22Rv1 (cell line): ENCODE data around the gene GABBR2.

ENCODE experiments used
- ZFX ChIP-seq: fragments of 450-650 bp; IDR thresholded peaks from 2 replicates; pipeline ENCODE4 v1.6.1; 2017; ENCODE audit warnings: antibody characterized with exemption, borderline replicate concordance
- TF ChIP-seq, protein P1 (sequence below): fragments of 450-650 bp; IDR thresholded peaks from 2 replicates; pipeline ENCODE4 v1.5.1; 2017; ENCODE audit warnings: mild to moderate bottlenecking

DNA sequence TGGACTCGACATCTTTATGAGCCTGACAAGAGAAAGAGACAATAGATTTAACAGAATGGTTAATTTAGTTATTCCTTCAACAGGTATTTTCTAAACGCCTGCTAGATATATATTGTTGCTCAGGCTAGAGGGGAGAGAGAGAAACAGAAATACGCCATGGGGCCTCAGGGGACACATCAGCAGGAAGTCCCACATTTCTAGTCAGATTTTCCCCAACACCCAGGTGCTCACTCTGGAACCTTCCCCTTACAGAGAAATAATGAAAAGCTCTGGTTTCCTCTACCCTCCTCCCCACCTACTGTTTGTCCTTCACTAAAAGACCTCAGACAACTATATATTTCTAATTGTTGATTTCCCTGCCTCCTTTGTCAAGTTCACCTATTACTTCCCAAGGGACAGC, 323.0 kb downstream of the GABBR2 start:
- TF ChIP-seq, protein P1, sequence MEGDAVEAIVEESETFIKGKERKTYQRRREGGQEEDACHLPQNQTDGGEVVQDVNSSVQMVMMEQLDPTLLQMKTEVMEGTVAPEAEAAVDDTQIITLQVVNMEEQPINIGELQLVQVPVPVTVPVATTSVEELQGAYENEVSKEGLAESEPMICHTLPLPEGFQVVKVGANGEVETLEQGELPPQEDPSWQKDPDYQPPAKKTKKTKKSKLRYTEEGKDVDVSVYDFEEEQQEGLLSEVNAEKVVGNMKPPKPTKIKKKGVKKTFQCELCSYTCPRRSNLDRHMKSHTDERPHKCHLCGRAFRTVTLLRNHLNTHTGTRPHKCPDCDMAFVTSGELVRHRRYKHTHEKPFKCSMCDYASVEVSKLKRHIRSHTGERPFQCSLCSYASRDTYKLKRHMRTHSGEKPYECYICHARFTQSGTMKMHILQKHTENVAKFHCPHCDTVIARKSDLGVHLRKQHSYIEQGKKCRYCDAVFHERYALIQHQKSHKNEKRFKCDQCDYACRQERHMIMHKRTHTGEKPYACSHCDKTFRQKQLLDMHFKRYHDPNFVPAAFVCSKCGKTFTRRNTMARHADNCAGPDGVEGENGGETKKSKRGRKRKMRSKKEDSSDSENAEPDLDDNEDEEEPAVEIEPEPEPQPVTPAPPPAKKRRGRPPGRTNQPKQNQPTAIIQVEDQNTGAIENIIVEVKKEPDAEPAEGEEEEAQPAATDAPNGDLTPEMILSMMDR, result no peak
- no peak for TF ChIP-seq ZFX
